Liver (tissue), 9 donors: ENCODE data around the gene YPEL5. TPM values are rescaled to one million over a fixed set of nuclear protein-coding genes. Genes with fewer than 3 reads are reported as not detected.

ENCODE experiments used
- DNase-seq: peaks from one replicate; pipeline ENCODE4 v3.0.0-alpha.2; 2017; ENCODE audit warnings: low spot score
- H3K27ac ChIP-seq, 2 donors: one replicate each; pipeline ENCODE4 v1.7.0; 2013; ENCODE audit warnings: inconsistent platforms in 2 of 2, low read length in 2 of 2, control low read depth in 1 of 2, low read depth in 1 of 2, mild to moderate bottlenecking in 1 of 2
- H3K27me3 ChIP-seq, 4 donors: one replicate each; pipeline versions ENCODE4 v1.6.1 to v1.7.0; 2013; ENCODE audit warnings: low read length in 3 of 4, inconsistent platforms in 1 of 4, mild to moderate bottlenecking in 1 of 4, moderate library complexity in 1 of 4; ENCODE audit not compliant: control insufficient read depth in 4 of 4, insufficient read depth in 4 of 4
- H3K36me3 ChIP-seq, 4 donors: one replicate each; pipeline versions ENCODE4 v1.6.1 to v1.7.0; 2013; ENCODE audit warnings: low read length in 3 of 4, mild to moderate bottlenecking in 3 of 4, low read depth in 1 of 4, moderate library complexity in 1 of 4; ENCODE audit not compliant: control insufficient read depth in 4 of 4, insufficient read depth in 3 of 4
- H3K4me1 ChIP-seq, 4 donors: one replicate each; pipeline versions ENCODE4 v1.6.1 to v1.7.0; 2013; ENCODE audit warnings: low read length in 3 of 4, mild to moderate bottlenecking in 3 of 4, moderate library complexity in 1 of 4; ENCODE audit not compliant: control insufficient read depth in 4 of 4, insufficient read depth in 4 of 4
- H3K4me3 ChIP-seq, 3 donors: one replicate each; pipeline versions ENCODE4 v1.6.1 to v1.7.0; 2013; ENCODE audit warnings: low read length in 3 of 3, control low read depth in 1 of 3, low read depth in 1 of 3, mild to moderate bottlenecking in 1 of 3
- H3K9ac ChIP-seq, 2 donors: one replicate each; pipeline ENCODE4 v1.7.0; 2013; ENCODE audit warnings: low read length in 2 of 2, mild to moderate bottlenecking in 2 of 2, moderate library complexity in 2 of 2, control low read depth in 1 of 2, low read depth in 1 of 2
- H3K9me3 ChIP-seq, 4 donors: one replicate each; pipeline versions ENCODE4 v1.6.1 to v1.7.0; 2013; ENCODE audit warnings: low read length in 3 of 4; ENCODE audit not compliant: control insufficient read depth in 4 of 4
- CTCF ChIP-seq: fragments of 150-350 bp; IDR thresholded peaks from 2 replicates; pipeline ENCODE4 v1.5.1; 2017; ENCODE audit warnings: improper control_type of control experiment, low read depth, low read length; ENCODE audit not compliant: missing input control
- EGR1 ChIP-seq, 2 donors: IDR thresholded peaks; 2 replicates each; pipeline ENCODE4 v1.6.1; 2016 to 2018; ENCODE audit warnings: antibody characterized with exemption in 2 of 2, low read depth in 2 of 2
- FOXA1 ChIP-seq: IDR thresholded peaks from 2 replicates; pipeline ENCODE4 v1.6.1; 2016; ENCODE audit warnings: antibody characterized with exemption
- FOXA2 ChIP-seq: IDR thresholded peaks from 2 replicates; pipeline ENCODE4 v1.6.1; 2016; ENCODE audit warnings: antibody characterized with exemption
- GABPA ChIP-seq, 2 donors: IDR thresholded peaks in 1 of 2; conservative IDR thresholded peaks in 1 of 2; 2 replicates each; pipeline ENCODE4 v1.6.1; 2016; ENCODE audit warnings: antibody characterized with exemption in 2 of 2, mild to moderate bottlenecking in 1 of 2, moderate library complexity in 1 of 2
- HNF4A ChIP-seq, 2 donors: conservative IDR thresholded peaks; 2 replicates each; pipeline ENCODE4 v1.6.1; 2016; ENCODE audit warnings: antibody characterized with exemption in 2 of 2, mild to moderate bottlenecking in 2 of 2
- HNF4G ChIP-seq: IDR thresholded peaks from 2 replicates; pipeline ENCODE4 v1.6.1; 2016; ENCODE audit warnings: antibody characterized with exemption
- JUND ChIP-seq, 2 donors: IDR thresholded peaks; 2 replicates each; pipeline ENCODE4 v1.6.1; 2016; ENCODE audit warnings: antibody characterized with exemption in 2 of 2
- MAX ChIP-seq: IDR thresholded peaks from 2 replicates; pipeline ENCODE4 v1.6.1; 2016; ENCODE audit warnings: antibody characterized with exemption
- NR2F2 ChIP-seq: IDR thresholded peaks from 2 replicates; pipeline ENCODE4 v1.6.1; 2016; ENCODE audit warnings: antibody characterized with exemption
- RAD21 ChIP-seq, 2 donors: IDR thresholded peaks; 2 replicates each; pipeline ENCODE4 v1.6.1; 2016; ENCODE audit warnings: antibody characterized with exemption in 2 of 2, mild to moderate bottlenecking in 2 of 2
- REST ChIP-seq: IDR thresholded peaks from 2 replicates; pipeline ENCODE4 v1.6.1; 2016; ENCODE audit warnings: antibody characterized with exemption, mild to moderate bottlenecking
- RXRA ChIP-seq, 2 donors: IDR thresholded peaks; 2 replicates each; pipeline ENCODE4 v1.6.1; 2017 to 2018; ENCODE audit warnings: antibody characterized with exemption in 2 of 2, mild to moderate bottlenecking in 1 of 2
- SP1 ChIP-seq: IDR thresholded peaks from 2 replicates; pipeline ENCODE4 v1.6.1; 2018; ENCODE audit warnings: antibody characterized with exemption, mild to moderate bottlenecking
- TAF1 ChIP-seq: conservative IDR thresholded peaks from 2 replicates; pipeline ENCODE4 v1.6.1; 2016; ENCODE audit warnings: antibody characterized with exemption, mild to moderate bottlenecking
- YY1 ChIP-seq: IDR thresholded peaks from 2 replicates; pipeline ENCODE4 v1.6.1; 2016; ENCODE audit warnings: antibody characterized with exemption, mild to moderate bottlenecking
- ZBTB33 ChIP-seq: IDR thresholded peaks from 2 replicates; pipeline ENCODE4 v1.6.1; 2016; ENCODE audit warnings: antibody characterized with exemption
- WGBS: extraction: QIAGEN DNeasy Blood & Tissue Kit; methylation state at CpG from one replicate; pipeline ENCODE4 v1.1.7; 2013; 5-methylcytosine and 5-hydroxymethylcytosine counted together
- polyA plus RNA-seq, 2 donors: library from polyadenylated mRNA; stranded (reverse) in 1 of 2; unstranded in 1 of 2; fragments of 200-250 nt in 1 of 2; fragments of >200 nt in 1 of 2; fragmentation: Nextera tagmentation in 1 of 2; extraction: Ambion mirVana in 1 of 2; gene quantifications; one replicate each; pipeline versions ENCODE4 v1.2.1 to v1.2.3, GENCODE V29; 2013 to 2015
- total RNA-seq, 2 donors: library from RNA; depleted of rRNA; stranded (reverse); fragments of >200 nt; gene quantifications; one replicate each; pipeline ENCODE4 v1.2.3, GENCODE V29; 2014
- TF ChIP-seq, protein P1 (sequence below): IDR thresholded peaks from 2 replicates; pipeline ENCODE4 v1.6.1; 2016; ENCODE audit warnings: antibody characterized with exemption
- donor health status: healthy.
- donor health status: healthy.
- donor health status: healthy.
- donor health status: healthy.
- donor health status: healthy.

The YPEL5 gene
- total and polyA plus RNA-seq, 4 donors: 20.4 to 62.8 (median 36.5) TPM

GRCh38 chr2:30194421-30194820 is 47.6 kb downstream of the YPEL5 start:
- Histone ChIP-seq H3K36me3 (no peaks in the 10 kb centered on the region), H3K4me3 (no peak overlapping the region), H3K9ac (no peak overlapping the region), H3K4me1 (no peaks in the 10 kb centered on the region), H3K27ac (no peak overlapping the region), H3K9me3 (no peaks in the 10 kb centered on the region), H3K27me3 (no peaks in the 10 kb centered on the region)
- DNase-seq: no peak
- no peak for TF ChIP-seq GABPA (IDR thresholded peaks at IDR 0.05 in 1 of 2, conservative IDR thresholded peaks at IDR 0.05 in 1 of 2)
- TF ChIP-seq SP1: no peak
- TF ChIP-seq EGR1 (IDR thresholded peaks at IDR 0.05; ENCODE audit: low read depth in 2 of 2): no peak
- TF ChIP-seq TAF1: no peak
- no peak for TF ChIP-seq REST
- TF ChIP-seq ZBTB33: no peak
- TF ChIP-seq MAX: no peak
- no peak for TF ChIP-seq FOXA2
- no peak for TF ChIP-seq JUND (IDR thresholded peaks at IDR 0.05)
- no peak for TF ChIP-seq HNF4A (conservative IDR thresholded peaks at IDR 0.05)
- TF ChIP-seq, protein P1, sequence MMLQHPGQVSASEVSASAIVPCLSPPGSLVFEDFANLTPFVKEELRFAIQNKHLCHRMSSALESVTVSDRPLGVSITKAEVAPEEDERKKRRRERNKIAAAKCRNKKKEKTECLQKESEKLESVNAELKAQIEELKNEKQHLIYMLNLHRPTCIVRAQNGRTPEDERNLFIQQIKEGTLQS: no peak
- no peak for TF ChIP-seq NR2F2
- no peak for TF ChIP-seq FOXA1
- no peak for TF ChIP-seq RXRA (IDR thresholded peaks at IDR 0.05)
- no peak for TF ChIP-seq HNF4G
- TF ChIP-seq CTCF: no peak
- TF ChIP-seq RAD21 (IDR thresholded peaks at IDR 0.05): no peak
- WGBS: 74% methylated on average over 7 of the region's 7 CpGs

- TF ChIP-seq YY1 (no peak), REST (no peak), MAX (no peak), FOXA2 (no peak), ZBTB33 (no peak), RXRA (IDR thresholded peaks at IDR 0.05) (no peak), SP1 (no peak), TAF1 (no peak)
- no peak overlapping the region for H3K27ac ChIP-seq
- no peaks in the 10 kb centered on the region for H3K9me3 ChIP-seq
- H3K4me3 ChIP-seq: no peak overlapping the region
- no peak overlapping the region for H3K9ac ChIP-seq
- H3K4me1 ChIP-seq: no peaks in the 10 kb centered on the region
- H3K36me3 ChIP-seq: no peaks in the 10 kb centered on the region
- 77% methylated on average over 4 of the region's 4 CpGs for WGBS
- H3K27me3 ChIP-seq: no peaks in the 10 kb centered on the region
- DNase-seq: no peak
Measured at GRCh38 chr2:30195016-30195415, 48.2 kb downstream of the YPEL5 start.
